SK-N-SH treated with all-trans-retinoic acid at 6 μM for 48 hours (cell line): ENCODE results near the gene ARL15.

Source experiments
- ATAC-seq: fragments of 200-7000 bp; cut with Tn5 transposase; 3 replicates; pipeline ENCODE4 v1.9.1; 2020; ENCODE audit warnings: mild to moderate bottlenecking, moderate library complexity
- ARNTL ChIP-seq: fragments of 450-650 bp; formaldehyde crosslinking; IDR thresholded peaks from 2 replicates; pipeline ENCODE4 v1.5.0; 2020; ENCODE audit warnings: low read depth, mild to moderate bottlenecking, moderate library complexity, borderline replicate concordance
- BACH2 ChIP-seq: fragments of 250-450 bp; sonication (Bioruptor Pico); IDR thresholded peaks from 2 replicates; pipeline ENCODE4 v1.9.0; 2021; ENCODE audit warnings: mild to moderate bottlenecking, borderline replicate concordance
- ESRRG ChIP-seq: fragments of 250-450 bp; sonication (Bioruptor Pico); IDR thresholded peaks from 2 replicates; pipeline ENCODE4 v1.6.1; 2021; ENCODE audit warnings: mild to moderate bottlenecking
- GLIS3 ChIP-seq: fragments of 250-450 bp; sonication (Bioruptor Pico); IDR thresholded peaks from 2 replicates; pipeline ENCODE4 v1.5.0; 2020; ENCODE audit warnings: mild to moderate bottlenecking, moderate library complexity
- ISL1 ChIP-seq: fragments of 250-450 bp; sonication (Bioruptor Pico); IDR thresholded peaks from 2 replicates; pipeline ENCODE4 v2.1.2; 2022; ENCODE audit warnings: mild to moderate bottlenecking, moderate library complexity
- PPARA ChIP-seq: fragments of 250-450 bp; sonication (Bioruptor Pico); IDR thresholded peaks from 2 replicates; pipeline ENCODE4 v1.5.0; 2020; ENCODE audit warnings: mild to moderate bottlenecking, borderline replicate concordance
- RARB ChIP-seq: fragments of 250-450 bp; sonication (Bioruptor Pico); IDR thresholded peaks from 2 replicates; pipeline ENCODE4 v1.8.0; 2021; ENCODE audit warnings: mild to moderate bottlenecking, moderate library complexity
- SNAI2 ChIP-seq: fragments of 250-450 bp; sonication (Bioruptor Pico); IDR thresholded peaks from 2 replicates; pipeline ENCODE4 v1.5.0; 2020; ENCODE audit warnings: mild to moderate bottlenecking, moderate library complexity
- TOX ChIP-seq: fragments of 250-450 bp; sonication (Bioruptor Pico); IDR thresholded peaks from 2 replicates; pipeline ENCODE4 v1.8.0; 2021; ENCODE audit warnings: mild to moderate bottlenecking, moderate library complexity, borderline replicate concordance
- ZFP3 ChIP-seq: fragments of 250-450 bp; sonication (Bioruptor Pico); IDR thresholded peaks from 2 replicates; pipeline ENCODE4 v1.5.0; 2020; ENCODE audit warnings: mild to moderate bottlenecking, moderate library complexity
- ZFP30 ChIP-seq: fragments of 450-650 bp; formaldehyde crosslinking; IDR thresholded peaks from 2 replicates; pipeline ENCODE4 v1.5.0; 2022; ENCODE audit warnings: mild to moderate bottlenecking, moderate library complexity
- ZNF565 ChIP-seq: fragments of 450-650 bp; formaldehyde crosslinking; conservative IDR thresholded peaks from 2 replicates; pipeline ENCODE4 v1.5.0; 2020; ENCODE audit warnings: low read depth, mild to moderate bottlenecking, moderate library complexity
- ZNF70 ChIP-seq: fragments of 450-650 bp; formaldehyde crosslinking; IDR thresholded peaks from 2 replicates; pipeline ENCODE4 v1.5.0; 2020; ENCODE audit warnings: mild to moderate bottlenecking, moderate library complexity
- TF ChIP-seq, protein P1 (sequence below): fragments of 250-450 bp; sonication (Bioruptor Pico); IDR thresholded peaks from 2 replicates; pipeline ENCODE4 v1.8.0; 2021; ENCODE audit warnings: low read depth, mild to moderate bottlenecking, moderate library complexity, borderline replicate concordance
- TF ChIP-seq, protein P2 (sequence below): fragments of 250-450 bp; sonication (Bioruptor Pico); IDR thresholded peaks from 2 replicates; pipeline ENCODE4 v1.8.0; 2020; ENCODE audit warnings: mild to moderate bottlenecking, moderate library complexity, borderline replicate concordance
- TF ChIP-seq, protein P3 (sequence below): fragments of 250-450 bp; sonication (Bioruptor Pico); IDR thresholded peaks from 2 replicates; pipeline ENCODE4 v1.5.0; 2020; ENCODE audit warnings: mild to moderate bottlenecking, moderate library complexity

ARL15 gene

DNA sequence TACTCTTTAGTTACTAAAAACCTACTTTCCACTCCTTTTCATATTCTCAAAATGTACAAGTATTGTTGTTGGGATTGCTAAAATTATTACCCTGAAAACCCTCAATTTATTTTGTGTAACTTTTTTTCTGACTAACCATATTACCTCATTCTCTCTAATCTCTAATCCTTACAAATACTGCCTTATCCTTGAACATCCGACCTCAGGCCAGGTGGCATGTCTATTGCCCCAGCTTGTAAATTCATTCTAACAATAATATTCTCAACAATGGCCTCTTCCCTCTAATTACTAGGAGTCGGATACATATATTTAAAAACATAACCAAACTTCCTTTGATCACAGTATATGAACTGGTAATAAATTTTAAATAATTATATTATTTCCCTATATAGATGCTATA is 25.8 kb downstream of the ARL15 start:
- TF ChIP-seq PPARA (CRISPR knock-in tag) (no peak), BACH2 (no peak), ZNF70 (no peak), ZFP30 (no peak), ZNF565 (CRISPR knock-in tag) (no peak), ZFP3 (no peak)
- ATAC-seq: no peak

DNA sequence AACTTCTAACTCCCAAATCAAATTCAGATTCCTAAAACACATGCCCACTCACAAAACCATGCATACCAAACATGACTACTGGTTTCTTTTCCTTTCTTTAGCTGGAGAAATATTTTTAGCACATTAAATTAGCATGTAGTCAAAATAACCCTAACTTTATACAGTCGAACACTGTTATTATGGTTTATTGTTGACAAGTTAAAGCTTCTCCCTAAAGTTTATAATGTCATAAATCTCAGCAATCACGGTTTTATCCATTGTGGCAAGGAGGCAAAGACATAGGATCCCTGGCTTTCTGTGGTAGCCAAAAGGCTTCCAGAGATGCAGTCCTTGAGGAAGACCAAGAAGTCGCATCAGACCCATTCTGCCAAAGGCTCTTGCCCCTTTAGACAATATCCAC is 27.5 kb downstream of the ARL15 start:
- TF ChIP-seq ZFP3 (no peak), GLIS3 (CRISPR knock-in tag) (no peak), ESRRG (CRISPR knock-in tag) (no peak), TOX (CRISPR knock-in tag) (no peak), BACH2 (no peak), RARB (CRISPR knock-in tag) (no peak), SNAI2 (CRISPR knock-in tag) (no peak), ISL1 (CRISPR knock-in tag) (no peak)
- TF ChIP-seq, protein P1, sequence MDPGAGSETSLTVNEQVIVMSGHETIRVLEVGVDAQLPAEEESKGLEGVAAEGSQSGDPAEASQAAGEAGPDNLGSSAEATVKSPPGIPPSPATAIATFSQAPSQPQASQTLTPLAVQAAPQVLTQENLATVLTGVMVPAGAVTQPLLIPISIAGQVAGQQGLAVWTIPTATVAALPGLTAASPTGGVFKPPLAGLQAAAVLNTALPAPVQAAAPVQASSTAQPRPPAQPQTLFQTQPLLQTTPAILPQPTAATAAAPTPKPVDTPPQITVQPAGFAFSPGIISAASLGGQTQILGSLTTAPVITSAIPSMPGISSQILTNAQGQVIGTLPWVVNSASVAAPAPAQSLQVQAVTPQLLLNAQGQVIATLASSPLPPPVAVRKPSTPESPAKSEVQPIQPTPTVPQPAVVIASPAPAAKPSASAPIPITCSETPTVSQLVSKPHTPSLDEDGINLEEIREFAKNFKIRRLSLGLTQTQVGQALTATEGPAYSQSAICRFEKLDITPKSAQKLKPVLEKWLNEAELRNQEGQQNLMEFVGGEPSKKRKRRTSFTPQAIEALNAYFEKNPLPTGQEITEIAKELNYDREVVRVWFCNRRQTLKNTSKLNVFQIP (CRISPR knock-in tag): no peak
- ATAC-seq: no peak

DNA sequence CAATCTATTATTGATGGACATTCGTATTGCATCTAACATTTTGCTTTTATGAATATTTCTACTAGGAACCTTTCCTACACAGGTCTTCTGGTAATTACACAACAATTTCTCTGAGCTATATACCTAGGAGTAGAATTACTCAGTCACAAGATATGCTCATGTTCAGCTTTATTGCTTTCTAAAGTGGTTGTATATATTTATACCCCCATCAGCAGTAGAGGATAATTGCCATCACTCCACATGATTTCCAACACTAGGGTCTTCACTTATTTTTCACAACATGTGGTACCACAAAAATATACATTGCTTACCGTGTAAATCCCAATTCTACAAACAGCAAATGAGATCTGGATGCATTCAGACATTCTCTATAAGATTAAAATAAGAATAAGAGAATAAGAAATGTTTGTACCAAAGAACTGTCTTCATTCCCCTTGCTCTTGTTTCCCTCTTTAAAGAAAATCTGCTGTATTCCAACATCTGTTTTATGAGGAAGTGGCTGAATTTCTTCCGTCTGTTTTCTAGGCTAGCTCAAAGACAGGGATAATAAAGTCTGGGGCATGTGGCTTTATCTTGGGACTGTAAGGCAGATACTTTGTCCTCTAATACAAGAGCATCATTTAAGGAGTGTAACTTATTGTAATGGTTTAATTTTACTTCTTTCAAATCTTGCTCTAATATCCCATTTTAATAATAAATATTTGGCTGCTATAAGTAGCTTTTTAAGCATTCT is 28.2 kb downstream of the ARL15 start:
- ATAC-seq: no peak
- TF ChIP-seq ZNF565 (CRISPR knock-in tag) (no peak), SNAI2 (CRISPR knock-in tag) (no peak), ZFP30 (no peak), ZFP3 (no peak), PPARA (CRISPR knock-in tag) (no peak), TOX (CRISPR knock-in tag) (no peak), ESRRG (CRISPR knock-in tag) (no peak), ZNF70 (no peak), RARB (CRISPR knock-in tag) (no peak)
- TF ChIP-seq, protein P2, sequence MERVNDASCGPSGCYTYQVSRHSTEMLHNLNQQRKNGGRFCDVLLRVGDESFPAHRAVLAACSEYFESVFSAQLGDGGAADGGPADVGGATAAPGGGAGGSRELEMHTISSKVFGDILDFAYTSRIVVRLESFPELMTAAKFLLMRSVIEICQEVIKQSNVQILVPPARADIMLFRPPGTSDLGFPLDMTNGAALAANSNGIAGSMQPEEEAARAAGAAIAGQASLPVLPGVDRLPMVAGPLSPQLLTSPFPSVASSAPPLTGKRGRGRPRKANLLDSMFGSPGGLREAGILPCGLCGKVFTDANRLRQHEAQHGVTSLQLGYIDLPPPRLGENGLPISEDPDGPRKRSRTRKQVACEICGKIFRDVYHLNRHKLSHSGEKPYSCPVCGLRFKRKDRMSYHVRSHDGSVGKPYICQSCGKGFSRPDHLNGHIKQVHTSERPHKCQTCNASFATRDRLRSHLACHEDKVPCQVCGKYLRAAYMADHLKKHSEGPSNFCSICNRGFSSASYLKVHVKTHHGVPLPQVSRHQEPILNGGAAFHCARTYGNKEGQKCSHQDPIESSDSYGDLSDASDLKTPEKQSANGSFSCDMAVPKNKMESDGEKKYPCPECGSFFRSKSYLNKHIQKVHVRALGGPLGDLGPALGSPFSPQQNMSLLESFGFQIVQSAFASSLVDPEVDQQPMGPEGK (CRISPR knock-in tag): no peak
- TF ChIP-seq, protein P3, sequence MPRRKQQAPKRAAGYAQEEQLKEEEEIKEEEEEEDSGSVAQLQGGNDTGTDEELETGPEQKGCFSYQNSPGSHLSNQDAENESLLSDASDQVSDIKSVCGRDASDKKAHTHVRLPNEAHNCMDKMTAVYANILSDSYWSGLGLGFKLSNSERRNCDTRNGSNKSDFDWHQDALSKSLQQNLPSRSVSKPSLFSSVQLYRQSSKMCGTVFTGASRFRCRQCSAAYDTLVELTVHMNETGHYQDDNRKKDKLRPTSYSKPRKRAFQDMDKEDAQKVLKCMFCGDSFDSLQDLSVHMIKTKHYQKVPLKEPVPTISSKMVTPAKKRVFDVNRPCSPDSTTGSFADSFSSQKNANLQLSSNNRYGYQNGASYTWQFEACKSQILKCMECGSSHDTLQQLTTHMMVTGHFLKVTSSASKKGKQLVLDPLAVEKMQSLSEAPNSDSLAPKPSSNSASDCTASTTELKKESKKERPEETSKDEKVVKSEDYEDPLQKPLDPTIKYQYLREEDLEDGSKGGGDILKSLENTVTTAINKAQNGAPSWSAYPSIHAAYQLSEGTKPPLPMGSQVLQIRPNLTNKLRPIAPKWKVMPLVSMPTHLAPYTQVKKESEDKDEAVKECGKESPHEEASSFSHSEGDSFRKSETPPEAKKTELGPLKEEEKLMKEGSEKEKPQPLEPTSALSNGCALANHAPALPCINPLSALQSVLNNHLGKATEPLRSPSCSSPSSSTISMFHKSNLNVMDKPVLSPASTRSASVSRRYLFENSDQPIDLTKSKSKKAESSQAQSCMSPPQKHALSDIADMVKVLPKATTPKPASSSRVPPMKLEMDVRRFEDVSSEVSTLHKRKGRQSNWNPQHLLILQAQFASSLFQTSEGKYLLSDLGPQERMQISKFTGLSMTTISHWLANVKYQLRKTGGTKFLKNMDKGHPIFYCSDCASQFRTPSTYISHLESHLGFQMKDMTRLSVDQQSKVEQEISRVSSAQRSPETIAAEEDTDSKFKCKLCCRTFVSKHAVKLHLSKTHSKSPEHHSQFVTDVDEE (CRISPR knock-in tag): no peak

DNA sequence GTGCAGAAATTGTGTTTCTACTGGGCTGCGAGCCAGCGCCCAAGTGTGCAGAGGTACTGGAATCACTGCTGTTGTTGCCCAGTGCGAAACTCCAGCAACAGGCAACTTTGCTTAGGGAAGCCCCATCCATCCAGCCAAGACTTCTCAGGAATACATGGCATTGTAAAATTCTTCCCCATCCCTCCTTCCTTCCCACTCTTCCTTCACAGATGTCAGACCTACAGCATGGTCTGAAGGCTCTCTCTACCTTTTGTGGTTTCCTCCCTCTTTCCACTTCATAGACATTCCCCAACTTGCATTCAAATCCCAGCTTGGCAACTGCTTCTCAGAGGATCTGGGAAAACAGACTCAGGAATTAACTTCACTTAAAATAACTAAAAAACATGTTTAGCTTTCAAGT is 30.4 kb downstream of the ARL15 start:
- TF ChIP-seq, protein P1 (CRISPR knock-in tag): no peak
- TF ChIP-seq TOX (CRISPR knock-in tag) (no peak), ZFP30 (no peak), ARNTL (CRISPR knock-in tag) (no peak), ESRRG (CRISPR knock-in tag) (no peak)

More for the DNA sequence above, 30.4 kb downstream of the ARL15 start:
- ATAC-seq: no peak
